HG02678 (cell line): ENCODE results near the gene SLC49A4.

Source experiments
- ATAC-seq: cut with Tn5 transposase; IDR thresholded peaks from one replicate; pipeline ENCODE4 v1.9.1; 2021; ENCODE audit warnings: mild to moderate bottlenecking, moderate library complexity; ENCODE audit not compliant: unreplicated experiment

The SLC49A4 gene

GRCh38 chr3:122927726-122928125 lies 132.9 kb downstream of the SLC49A4 start:
- no peak for ATAC-seq

- no peak for ATAC-seq
Measured at GRCh38 chr3:122928396-122929187, 133.7 kb downstream of the SLC49A4 start.

GRCh38 chr3:122929188-122930062 lies 134.6 kb downstream of the SLC49A4 start:
- ATAC-seq = no peak

- ATAC-seq = no peak
Measured at GRCh38 chr3:122930063-122930997, 135.5 kb downstream of the SLC49A4 start.
